GM12878 (cell line): ENCODE measurements around the gene IPPK. TPM values are rescaled to one million over a fixed set of nuclear protein-coding genes. Genes with fewer than 3 reads are reported as not detected.

ENCODE experiments used
- ATF7 ChIP-seq: fragments of 450-650 bp; IDR thresholded peaks from 2 replicates; pipeline ENCODE4 v1.6.1; 2016; ENCODE audit warnings: low read depth, mild to moderate bottlenecking
- BACH1 ChIP-seq: fragments of 450-650 bp; IDR thresholded peaks from 2 replicates; pipeline ENCODE4 v1.6.1; 2017; ENCODE audit warnings: mild to moderate bottlenecking, borderline replicate concordance
- BCL11A ChIP-seq: IDR thresholded peaks from 2 replicates; pipeline ENCODE4 v1.6.1; 2011; ENCODE audit warnings: low read depth, low read length
- DPF2 ChIP-seq: fragments of 450-650 bp; IDR thresholded peaks from 2 replicates; pipeline ENCODE4 v1.6.1; 2017; ENCODE audit warnings: mild to moderate bottlenecking
- EED ChIP-seq: sonication (generic); IDR thresholded peaks from 2 replicates; pipeline ENCODE4 v1.6.1; 2016; ENCODE audit warnings: antibody characterized with exemption, low read depth
- FOXM1 ChIP-seq: IDR thresholded peaks from 2 replicates; pipeline ENCODE4 v1.6.1; 2012; ENCODE audit warnings: low read depth, mild to moderate bottlenecking, inconsistent platforms, low read length, moderate library complexity
- HCFC1 ChIP-seq: fragments of 150-350 bp; IDR thresholded peaks from 2 replicates; pipeline ENCODE4 v1.6.1; 2014; ENCODE audit warnings: low read length
- IKZF1 ChIP-seq: fragments of 450-650 bp; conservative IDR thresholded peaks from 2 replicates; pipeline ENCODE4 v1.6.1; 2017; ENCODE audit warnings: antibody characterized with exemption, mild to moderate bottlenecking
- MXI1 ChIP-seq: fragments of 150-350 bp; IDR thresholded peaks from 2 replicates; pipeline ENCODE4 v1.6.1; 2011; ENCODE audit warnings: low read depth, mild to moderate bottlenecking, inconsistent platforms, low read length, improper control_type of control experiment
- NBN ChIP-seq: fragments of 450-650 bp; IDR thresholded peaks from 2 replicates; pipeline ENCODE4 v1.6.1; 2016
- NR2F1 ChIP-seq: fragments of 450-650 bp; conservative IDR thresholded peaks from 2 replicates; pipeline ENCODE4 v1.6.1; 2017; ENCODE audit warnings: mild to moderate bottlenecking
- PML ChIP-seq: IDR thresholded peaks from 2 replicates; pipeline ENCODE4 v1.6.1; 2012; ENCODE audit warnings: low read length, inconsistent platforms
- POLR2A ChIP-seq: IDR thresholded peaks from 2 replicates; pipeline ENCODE4 v1.6.1; 2011; ENCODE audit warnings: low read depth, mild to moderate bottlenecking, low read length
- POU2F2 ChIP-seq: IDR thresholded peaks from 3 replicates; pipeline ENCODE4 v1.6.1; 2011; ENCODE audit warnings: low read depth, mild to moderate bottlenecking, low read length, borderline replicate concordance
- RB1 ChIP-seq: fragments of 450-650 bp; formaldehyde crosslinking; IDR thresholded peaks from 2 replicates; pipeline ENCODE4 v1.6.1; 2017; ENCODE audit warnings: mild to moderate bottlenecking, borderline replicate concordance
- SIN3A ChIP-seq: IDR thresholded peaks from 2 replicates; pipeline ENCODE4 v1.6.1; 2012; ENCODE audit warnings: low read depth, low read length, improper control_type of control experiment
- SMAD1 ChIP-seq: fragments of 450-650 bp; IDR thresholded peaks from 2 replicates; pipeline ENCODE4 v1.6.1; 2018; ENCODE audit warnings: mild to moderate bottlenecking, low read depth; ENCODE audit not compliant: partially characterized antibody
- SMAD5 ChIP-seq: IDR thresholded peaks from 2 replicates; pipeline ENCODE4 v1.6.1; 2016; ENCODE audit warnings: antibody characterized with exemption, low read depth
- SMARCA5 ChIP-seq: fragments of 450-650 bp; IDR thresholded peaks from 2 replicates; pipeline ENCODE4 v1.6.1; 2017; ENCODE audit warnings: mild to moderate bottlenecking
- SREBF1 ChIP-seq: IDR thresholded peaks from 2 replicates; pipeline ENCODE4 v1.6.1; 2012; ENCODE audit warnings: mild to moderate bottlenecking, low read length
- SREBF2 ChIP-seq: IDR thresholded peaks from 2 replicates; pipeline ENCODE4 v1.6.1; 2012; ENCODE audit warnings: mild to moderate bottlenecking, low read length
- TARDBP ChIP-seq: IDR thresholded peaks from 2 replicates; pipeline ENCODE4 v1.6.1; 2016; ENCODE audit warnings: borderline replicate concordance
- YY1 ChIP-seq: IDR thresholded peaks from 2 replicates; pipeline ENCODE4 v1.6.1; 2011; ENCODE audit warnings: low read depth, mild to moderate bottlenecking, low read length
- ZNF207 ChIP-seq: fragments of 450-650 bp; IDR thresholded peaks from 2 replicates; pipeline ENCODE4 v1.6.1; 2014; ENCODE audit warnings: antibody characterized with exemption, mild to moderate bottlenecking, borderline replicate concordance
- ZNF274 ChIP-seq: IDR thresholded peaks from one replicate; pipeline ENCODE4 v1.8.0; 2011; ENCODE audit not compliant: insufficient read length, insufficient read depth
- polyA plus RNA-seq, 11 experiments: library from polyadenylated mRNA; depleted of rRNA in 4 of 11; unstranded in 6 of 11; stranded (reverse) in 5 of 11; fragments of >200 nt; fragmentation: Nextera tagmentation in 4 of 11; fragmentation: Illumina TruSeq in 1 of 11; extraction: Ambion mirVana in 4 of 11; extraction: Trizol in 1 of 11; gene quantifications; 1 replicate in 1 of 11; 2 replicates in 10 of 11; pipeline versions ENCODE4 v1.2.1 to v1.2.3, GENCODE V29; 2011 to 2016; ENCODE audit warnings: inconsistent platforms in 2 of 11, missing spikeins in 2 of 11, low read depth in 1 of 11
- total RNA-seq, 4 experiments: library from RNA; depleted of rRNA in 3 of 4; stranded (reverse); fragments of >200 nt in 3 of 4; fragmentation: Illumina TruSeq in 1 of 4; extraction: Trizol in 1 of 4; gene quantifications; 2 replicates each; pipeline versions ENCODE4 v1.2.1 to v1.2.3, GENCODE V29; 2013 to 2021
- TF ChIP-seq, protein P1 (sequence below): IDR thresholded peaks from 2 replicates; pipeline ENCODE4 v1.6.1; 2012; ENCODE audit warnings: low read depth, low read length, improper control_type of control experiment
- TF ChIP-seq, protein P2 (sequence below): fragments of 450-650 bp; IDR thresholded peaks from 2 replicates; pipeline ENCODE4 v1.6.1; 2018; ENCODE audit warnings: mild to moderate bottlenecking, low read depth, moderate library complexity; ENCODE audit not compliant: partially characterized antibody
- TF ChIP-seq, protein P3 (sequence below): fragments of 450-650 bp; formaldehyde crosslinking; IDR thresholded peaks from 2 replicates; pipeline ENCODE4 v1.5.0; 2022; ENCODE audit warnings: mild to moderate bottlenecking, missing genetic modification characterization

Gene IPPK
- total and polyA plus RNA-seq, 10 of the 15 experiments (the other 5 are each of a cell fraction or from before 2014, with no cell fraction given) = 2.1 to 22.1 (median 11.4) TPM

DNA sequence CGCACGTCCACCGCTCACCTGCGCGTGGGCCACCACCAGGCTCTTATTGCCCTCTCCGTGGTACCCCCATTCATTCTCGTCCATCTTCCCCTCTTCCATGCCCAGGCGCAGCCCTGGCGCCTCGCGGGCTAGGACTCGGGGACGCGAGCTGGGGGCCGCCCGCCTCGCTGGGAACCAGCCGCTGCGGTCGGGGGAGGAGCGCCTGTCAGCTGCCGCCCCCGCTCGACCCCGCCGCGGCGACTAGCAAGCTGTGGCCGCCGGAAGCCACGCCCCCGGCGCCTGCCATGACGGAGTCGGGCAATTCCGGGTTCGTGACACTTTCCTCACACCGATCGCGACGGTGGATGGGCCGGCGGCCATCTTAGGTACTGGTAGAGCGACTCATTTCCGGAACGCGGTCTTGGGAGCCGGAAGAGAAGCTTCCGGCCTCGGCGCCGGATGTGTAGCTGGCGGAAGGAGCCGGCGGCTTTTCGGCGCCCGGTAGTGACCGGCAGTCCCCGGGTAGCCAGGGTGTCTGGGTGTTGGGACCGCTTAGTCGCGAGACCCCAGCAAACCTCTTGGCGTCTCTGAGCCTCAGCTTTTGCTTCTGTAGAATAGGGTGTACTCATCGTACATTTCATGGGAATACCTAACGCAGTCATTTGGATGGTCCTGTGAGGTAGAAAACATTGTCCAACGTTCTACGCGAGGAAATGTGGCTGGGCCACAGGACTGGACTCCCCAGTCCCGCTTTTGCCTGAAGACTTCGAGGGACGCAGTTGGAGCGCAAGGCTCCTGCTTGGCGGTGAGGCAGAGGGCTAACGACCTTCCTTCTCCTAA lies at the start of gene IPPK (continued):
- TF ChIP-seq SIN3A (peak; percentile 81; the same call in 1 of the 2 replicates), SREBF2 (0 out of 2 replicates have a peak, but pooled peaks have one; percentile 64), SMAD1 (peak; percentile 54), BACH1 (peak; percentile 95), DPF2 (peak; percentile 91), EED (0 out of 2 replicates have a peak, but pooled peaks have one; percentile 10), ZNF207 (peak; percentile 80; the same call in 1 of the 2 replicates), SMAD5 (peak; percentile 67; the same call in 1 of the 2 replicates), POU2F2 (peak; percentile 83; the same call in 1 of the 3 replicates), ATF7 (peak; percentile 69; the same call in 1 of the 2 replicates), TARDBP (peak; percentile 22; the same call in 1 of the 2 replicates), SREBF1 (peak; percentile 53), POLR2A (peak; percentile 90), ZNF274 (no peak), FOXM1 (no peak), IKZF1 (peak; percentile 98), HCFC1 (peak; percentile 89), RB1 (peak; percentile 45; the same call in 1 of the 2 replicates), MXI1 (peak; percentile 83), PML (peak; percentile 94), NBN (peak; percentile 76), SMARCA5 (peak; percentile 20), NR2F1 (peak; percentile 79), YY1 (peak; percentile 100), BCL11A (no peak)
- TF ChIP-seq, protein P1, sequence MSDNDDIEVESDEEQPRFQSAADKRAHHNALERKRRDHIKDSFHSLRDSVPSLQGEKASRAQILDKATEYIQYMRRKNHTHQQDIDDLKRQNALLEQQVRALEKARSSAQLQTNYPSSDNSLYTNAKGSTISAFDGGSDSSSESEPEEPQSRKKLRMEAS = no peak; the same call in none of the 2 replicates
- TF ChIP-seq, protein P2, sequence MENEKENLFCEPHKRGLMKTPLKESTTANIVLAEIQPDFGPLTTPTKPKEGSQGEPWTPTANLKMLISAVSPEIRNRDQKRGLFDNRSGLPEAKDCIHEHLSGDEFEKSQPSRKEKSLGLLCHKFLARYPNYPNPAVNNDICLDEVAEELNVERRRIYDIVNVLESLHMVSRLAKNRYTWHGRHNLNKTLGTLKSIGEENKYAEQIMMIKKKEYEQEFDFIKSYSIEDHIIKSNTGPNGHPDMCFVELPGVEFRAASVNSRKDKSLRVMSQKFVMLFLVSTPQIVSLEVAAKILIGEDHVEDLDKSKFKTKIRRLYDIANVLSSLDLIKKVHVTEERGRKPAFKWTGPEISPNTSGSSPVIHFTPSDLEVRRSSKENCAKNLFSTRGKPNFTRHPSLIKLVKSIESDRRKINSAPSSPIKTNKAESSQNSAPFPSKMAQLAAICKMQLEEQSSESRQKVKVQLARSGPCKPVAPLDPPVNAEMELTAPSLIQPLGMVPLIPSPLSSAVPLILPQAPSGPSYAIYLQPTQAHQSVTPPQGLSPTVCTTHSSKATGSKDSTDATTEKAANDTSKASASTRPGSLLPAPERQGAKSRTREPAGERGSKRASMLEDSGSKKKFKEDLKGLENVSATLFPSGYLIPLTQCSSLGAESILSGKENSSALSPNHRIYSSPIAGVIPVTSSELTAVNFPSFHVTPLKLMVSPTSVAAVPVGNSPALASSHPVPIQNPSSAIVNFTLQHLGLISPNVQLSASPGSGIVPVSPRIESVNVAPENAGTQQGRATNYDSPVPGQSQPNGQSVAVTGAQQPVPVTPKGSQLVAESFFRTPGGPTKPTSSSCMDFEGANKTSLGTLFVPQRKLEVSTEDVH = peak; percentile 91
- TF ChIP-seq, protein P3, sequence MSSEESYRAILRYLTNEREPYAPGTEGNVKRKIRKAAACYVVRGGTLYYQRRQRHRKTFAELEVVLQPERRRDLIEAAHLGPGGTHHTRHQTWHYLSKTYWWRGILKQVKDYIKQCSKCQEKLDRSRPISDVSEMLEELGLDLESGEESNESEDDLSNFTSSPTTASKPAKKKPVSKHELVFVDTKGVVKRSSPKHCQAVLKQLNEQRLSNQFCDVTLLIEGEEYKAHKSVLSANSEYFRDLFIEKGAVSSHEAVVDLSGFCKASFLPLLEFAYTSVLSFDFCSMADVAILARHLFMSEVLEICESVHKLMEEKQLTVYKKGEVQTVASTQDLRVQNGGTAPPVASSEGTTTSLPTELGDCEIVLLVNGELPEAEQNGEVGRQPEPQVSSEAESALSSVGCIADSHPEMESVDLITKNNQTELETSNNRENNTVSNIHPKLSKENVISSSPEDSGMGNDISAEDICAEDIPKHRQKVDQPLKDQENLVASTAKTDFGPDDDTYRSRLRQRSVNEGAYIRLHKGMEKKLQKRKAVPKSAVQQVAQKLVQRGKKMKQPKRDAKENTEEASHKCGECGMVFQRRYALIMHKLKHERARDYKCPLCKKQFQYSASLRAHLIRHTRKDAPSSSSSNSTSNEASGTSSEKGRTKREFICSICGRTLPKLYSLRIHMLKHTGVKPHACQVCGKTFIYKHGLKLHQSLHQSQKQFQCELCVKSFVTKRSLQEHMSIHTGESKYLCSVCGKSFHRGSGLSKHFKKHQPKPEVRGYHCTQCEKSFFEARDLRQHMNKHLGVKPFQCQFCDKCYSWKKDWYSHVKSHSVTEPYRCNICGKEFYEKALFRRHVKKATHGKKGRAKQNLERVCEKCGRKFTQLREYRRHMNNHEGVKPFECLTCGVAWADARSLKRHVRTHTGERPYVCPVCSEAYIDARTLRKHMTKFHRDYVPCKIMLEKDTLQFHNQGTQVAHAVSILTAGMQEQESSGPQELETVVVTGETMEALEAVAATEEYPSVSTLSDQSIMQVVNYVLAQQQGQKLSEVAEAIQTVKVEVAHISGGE (CRISPR knock-in tag) = peak; percentile 87
